Natural killer cell (primary cell): ENCODE data around the gene IQSEC1. TPM values are rescaled to one million over a fixed set of nuclear protein-coding genes. Genes with fewer than 3 reads are reported as not detected.
A peak's percentile ranks its signal among the peaks of the same experiment; 100 is the strongest.

Experiments used
- ATAC-seq, 3 donors: fragments of 150-1000 bp in 2 of 3; fragments of 200-7000 bp in 1 of 3; cut with Tn5 transposase; 1 replicate in 1 of 3; 2 replicates in 2 of 3; pipeline ENCODE4 v1.10.0; 2021; ENCODE audit warnings: mild to moderate bottlenecking in 2 of 3, moderate library complexity in 2 of 3
- DNase-seq, 2 donors: peaks; one replicate each; pipeline versions ENCODE4 v3.0.0 to v3.0.0-alpha.2; 2013 to 2021; ENCODE audit warnings: mixed read lengths in 1 of 2
- H3K27ac ChIP-seq: one replicate; pipeline ENCODE4 v1.5.1; 2013; ENCODE audit warnings: mild to moderate bottlenecking, low read length
- H3K27me3 ChIP-seq: one replicate; pipeline ENCODE4 v1.6.1; 2013; ENCODE audit warnings: low read length; ENCODE audit not compliant: control insufficient read depth, insufficient read depth
- H3K36me3 ChIP-seq: one replicate; pipeline ENCODE4 v1.6.1; 2013; ENCODE audit warnings: low read length; ENCODE audit not compliant: control insufficient read depth, insufficient read depth
- H3K4me1 ChIP-seq: one replicate; pipeline ENCODE4 v1.6.1; 2013; ENCODE audit warnings: low read length; ENCODE audit not compliant: control insufficient read depth, insufficient read depth
- H3K4me3 ChIP-seq: one replicate; pipeline ENCODE4 v1.5.1; 2013; ENCODE audit warnings: low read length
- H3K9me3 ChIP-seq: one replicate; pipeline ENCODE4 v1.6.1; 2013; ENCODE audit warnings: low read length; ENCODE audit not compliant: control insufficient read depth, insufficient read depth
- H3K27ac Mint-ChIP-seq, 2 donors: one replicate each; pipeline ENCODE4 v1.8.0; 2022; ENCODE audit warnings: mild to moderate bottlenecking in 2 of 2, mixed read lengths in 2 of 2, moderate library complexity in 1 of 2
- H3K27me3 Mint-ChIP-seq, 2 donors: one replicate each; pipeline ENCODE4 v1.8.0; 2022; ENCODE audit warnings: low read depth in 2 of 2, mixed read lengths in 2 of 2
- H3K36me3 Mint-ChIP-seq: one replicate; pipeline ENCODE4 v1.8.0; 2022; ENCODE audit warnings: mixed read lengths
- H3K4me1 Mint-ChIP-seq, 2 donors: one replicate each; pipeline ENCODE4 v1.8.0; 2022; ENCODE audit warnings: mixed read lengths in 2 of 2
- H3K4me3 Mint-ChIP-seq: one replicate; pipeline ENCODE4 v1.8.0; 2022; ENCODE audit warnings: mild to moderate bottlenecking, moderate library complexity, mixed read lengths
- H3K9me3 Mint-ChIP-seq, 2 donors: one replicate each; pipeline ENCODE4 v1.8.0; 2022; ENCODE audit warnings: mixed read lengths in 2 of 2
- WGBS: methylation state at CpG from one replicate; pipeline ENCODE4 v1.1.7; 2013; ENCODE audit warnings: missing lambda C conversion rate; ENCODE audit not compliant: insufficient coverage; 5-methylcytosine and 5-hydroxymethylcytosine counted together
- intact Hi-C: fragments of 100-400 bp; cut with micrococcal nuclease; formaldehyde crosslinking; loops from one replicate; pipeline ENCODE4 v1.14.2; 2022
- total RNA-seq, 4 donors: library from RNA; stranded (reverse); fragments of 120-200 nt in 1 of 4; gene quantifications; one replicate each; pipeline versions ENCODE4 v1.2.3 to v1.2.4, GENCODE V29; 2013 to 2022
- TF ChIP-seq, protein P1 (sequence below): fragments of 200-600 bp; IDR thresholded peaks from one replicate; pipeline ENCODE4 v1.8.0; 2022; ENCODE audit warnings: antibody characterized with exemption

IQSEC1 gene
- total RNA-seq, 3 donors from 2014 or later (not counting 1 experiment from before 2014, with no cell fraction given) = 124 to 189 (median 138) TPM

DNA sequence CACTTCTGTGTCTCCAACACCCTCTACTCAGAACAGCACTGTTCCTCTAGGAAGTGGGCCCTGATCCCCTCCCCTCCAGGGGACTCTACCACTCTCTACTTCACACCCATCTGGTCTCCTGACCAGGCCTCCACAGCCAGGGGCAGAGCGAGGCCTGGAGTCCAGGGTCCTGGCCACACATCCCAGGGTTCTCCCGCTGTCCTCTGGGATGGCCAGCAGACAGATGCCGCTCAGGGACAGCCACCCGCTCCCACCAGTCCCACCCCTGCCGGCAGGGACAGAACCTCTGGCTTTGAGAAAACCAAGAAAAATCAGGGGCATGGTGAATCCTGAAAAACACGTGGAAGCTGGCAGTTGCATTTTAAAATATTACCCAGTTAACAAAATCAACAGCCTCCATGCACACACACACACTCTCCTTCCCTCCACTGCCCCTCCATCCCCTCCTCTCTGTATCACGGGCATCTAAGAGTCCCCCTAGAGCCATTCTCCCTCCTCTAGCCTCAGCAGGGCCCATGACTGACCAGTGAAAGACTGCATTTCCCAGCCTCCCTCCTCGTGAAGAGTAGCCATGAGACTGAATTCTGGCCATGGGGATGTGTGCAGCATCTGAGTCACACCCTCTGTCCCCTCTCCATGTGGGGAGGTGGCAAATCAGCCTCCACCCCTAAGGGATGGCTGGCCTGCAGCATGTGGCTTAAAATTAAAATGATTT, 32.1 kb upstream of the IQSEC1 start:
- DNase-seq (no peak), ATAC-seq (no peak)
- 92% methylated on average over 8 of the region's 8 CpGs for WGBS
- no peaks in the 10 kb centered on the region for H3K4me1 Mint-ChIP-seq
- no peak overlapping the region for H3K27ac Mint-ChIP-seq
- TF ChIP-seq, protein P1, sequence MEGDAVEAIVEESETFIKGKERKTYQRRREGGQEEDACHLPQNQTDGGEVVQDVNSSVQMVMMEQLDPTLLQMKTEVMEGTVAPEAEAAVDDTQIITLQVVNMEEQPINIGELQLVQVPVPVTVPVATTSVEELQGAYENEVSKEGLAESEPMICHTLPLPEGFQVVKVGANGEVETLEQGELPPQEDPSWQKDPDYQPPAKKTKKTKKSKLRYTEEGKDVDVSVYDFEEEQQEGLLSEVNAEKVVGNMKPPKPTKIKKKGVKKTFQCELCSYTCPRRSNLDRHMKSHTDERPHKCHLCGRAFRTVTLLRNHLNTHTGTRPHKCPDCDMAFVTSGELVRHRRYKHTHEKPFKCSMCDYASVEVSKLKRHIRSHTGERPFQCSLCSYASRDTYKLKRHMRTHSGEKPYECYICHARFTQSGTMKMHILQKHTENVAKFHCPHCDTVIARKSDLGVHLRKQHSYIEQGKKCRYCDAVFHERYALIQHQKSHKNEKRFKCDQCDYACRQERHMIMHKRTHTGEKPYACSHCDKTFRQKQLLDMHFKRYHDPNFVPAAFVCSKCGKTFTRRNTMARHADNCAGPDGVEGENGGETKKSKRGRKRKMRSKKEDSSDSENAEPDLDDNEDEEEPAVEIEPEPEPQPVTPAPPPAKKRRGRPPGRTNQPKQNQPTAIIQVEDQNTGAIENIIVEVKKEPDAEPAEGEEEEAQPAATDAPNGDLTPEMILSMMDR = no peak
- Histone ChIP-seq H3K9me3 (no peaks in the 10 kb centered on the region), H3K27ac (no peak overlapping the region), H3K4me3 (no peak overlapping the region), H3K36me3 (no peaks in the 10 kb centered on the region), H3K27me3 (no peaks in the 10 kb centered on the region), H3K4me1 (peaks cover 5% of the 10 kb centered on the region)
- no peaks in the 10 kb centered on the region for H3K9me3 Mint-ChIP-seq
- H3K27me3 Mint-ChIP-seq = no peaks in the 10 kb centered on the region
- intact Hi-C loops = no loop called here
- H3K4me3 Mint-ChIP-seq = no peak overlapping the region
- H3K36me3 Mint-ChIP-seq = no peaks in the 10 kb centered on the region

GRCh38 chr3:13104511-13104910, 31.3 kb upstream of the IQSEC1 start:
- no peak overlapping the region for H3K4me3 ChIP-seq
- Mint-ChIP-seq H3K9me3 (no peaks in the 10 kb centered on the region), H3K36me3 (no peaks in the 10 kb centered on the region), H3K27ac (no peak overlapping the region), H3K4me1 (no peaks in the 10 kb centered on the region), H3K4me3 (no peak overlapping the region), H3K27me3 (no peaks in the 10 kb centered on the region)
- no peaks in the 10 kb centered on the region for H3K4me1 ChIP-seq
- no peak for DNase-seq
- no peaks in the 10 kb centered on the region for H3K36me3 ChIP-seq
- no peak overlapping the region for H3K27ac ChIP-seq
- TF ChIP-seq, protein P1 = no peak
- 92% methylated on average over 12 of the region's 12 CpGs for WGBS
- H3K9me3 ChIP-seq = no peaks in the 10 kb centered on the region
- intact Hi-C loops = no loop called here
- ATAC-seq = no peak
- no peaks in the 10 kb centered on the region for H3K27me3 ChIP-seq

- Mint-ChIP-seq H3K27ac (peak overlapping the region in 1 of 2 donors; percentile 21), H3K4me3 (no peak overlapping the region), H3K36me3 (no peaks in the 10 kb centered on the region), H3K27me3 (no peaks in the 10 kb centered on the region), H3K9me3 (no peaks in the 10 kb centered on the region), H3K4me1 (no peaks in the 10 kb centered on the region)
- no peak overlapping the region for H3K27ac ChIP-seq
- intact Hi-C loops = no loop called here
- 92% methylated on average over 13 of the region's 13 CpGs for WGBS
- TF ChIP-seq, protein P1 = no peak
- no peaks in the 10 kb centered on the region for H3K27me3 ChIP-seq
- H3K9me3 ChIP-seq = no peaks in the 10 kb centered on the region
- no peak for DNase-seq
- ATAC-seq = no peak
- H3K36me3 ChIP-seq = no peaks in the 10 kb centered on the region
- no peak overlapping the region for H3K4me3 ChIP-seq
- H3K4me1 ChIP-seq = no peaks in the 10 kb centered on the region
Measured at GRCh38 chr3:13103416-13104058, 30.3 kb upstream of the IQSEC1 start.
